Measurements from ENCODE around the gene SCO1.

The SCO1 gene

GRCh38 chr17:10697092-10698081 lies at the start of gene SCO1, which contains the start of gene ADPRM:
Gene SCO1, minus strand, starts transcription at chr17:10697533. Its CDS starts 26 bp downstream, at chr17:10697507.
Gene ADPRM, plus strand, starts transcription at chr17:10697594. Its CDS starts 7,333 bp downstream, at chr17:10704927.
- H3K36me3 ChIP-seq (ENCODE audit: insufficient read depth, low read length) = peaks cover 30% of the 10 kb centered on the region
- peaks cover 96% of the 10 kb centered on the region for H3K79me2 ChIP-seq (ENCODE audit: insufficient read depth, low read length)
- H3K27me3 ChIP-seq (ENCODE audit: insufficient read depth, low read length, poor library complexity) = no peaks in the 10 kb centered on the region

GRCh38 chr17:10745231-10745630 lies 47.9 kb upstream of the SCO1 start:
- no peak for DNase-seq
- Histone ChIP-seq H3K9me3 (ENCODE audit: insufficient read depth, low read length, severe bottlenecking) (no peaks in the 10 kb centered on the region), H3K36me3 (ENCODE audit: insufficient read depth, low read length) (no peaks in the 10 kb centered on the region), H3K27ac (ENCODE audit: low read length) (no peak overlapping the region), H4K20me1 (ENCODE audit: insufficient read depth, low read length) (peaks cover 3% of the 10 kb centered on the region; the same call in 1 of the 2 replicates), H3K79me2 (ENCODE audit: insufficient read depth, low read length) (no peaks in the 10 kb centered on the region), H3K9ac (ENCODE audit: low read depth, low read length) (no peak overlapping the region), H3K4me2 (ENCODE audit: insufficient read depth, low read length) (no peak overlapping the region), H3K27me3 (ENCODE audit: insufficient read depth, low read length, poor library complexity) (peaks cover 23% of the 10 kb centered on the region), H2AFZ (ENCODE audit: low read depth, low read length) (no peak overlapping the region), H3K4me3 (ENCODE audit: low read depth in 1 of 2, low read length in 2 of 2) (no peak overlapping the region), H3K4me1 (ENCODE audit: insufficient read depth, low read length) (no peaks in the 10 kb centered on the region)
- TF ChIP-seq CTCF (IDR thresholded peaks at IDR 0.05; ENCODE audit: borderline replicate concordance, extremely low read depth, low read length, poor library complexity, severe bottlenecking) (no peak), EZH2 (IDR thresholded peaks at IDR 0.05; ENCODE audit: borderline replicate concordance, low read depth, low read length, severe bottlenecking) (no peak)
- ATAC-seq (ENCODE audit: insufficient read depth, low read depth) = no peak

More at GRCh38 chr17:10697092-10698081, at the start of gene SCO1, which contains the start of gene ADPRM:
- Histone ChIP-seq H2AFZ (ENCODE audit: low read depth, low read length) (peak within 1 kb of the TSS; percentile 95), H3K27ac (ENCODE audit: low read length) (peak within 1 kb of the TSS; percentile 85), H3K9me3 (ENCODE audit: insufficient read depth, low read length, severe bottlenecking) (no peaks in the 10 kb centered on the region), H3K9ac (ENCODE audit: low read depth, low read length) (peak within 1 kb of the TSS; percentile 92), H3K4me3 (ENCODE audit: low read depth in 1 of 2, low read length in 2 of 2) (peak within 1 kb of the TSS; percentile 74 to 98), H3K4me2 (ENCODE audit: insufficient read depth, low read length) (peak within 1 kb of the TSS; percentile 74), H4K20me1 (ENCODE audit: insufficient read depth, low read length) (peaks cover 12% of the 10 kb centered on the region; the same call in 1 of the 2 replicates), H3K4me1 (ENCODE audit: insufficient read depth, low read length) (peaks cover 66% of the 10 kb centered on the region)
- TF ChIP-seq CTCF (IDR thresholded peaks at IDR 0.05; ENCODE audit: borderline replicate concordance, extremely low read depth, low read length, poor library complexity, severe bottlenecking) (peak; percentile 66), EZH2 (IDR thresholded peaks at IDR 0.05; ENCODE audit: borderline replicate concordance, low read depth, low read length, severe bottlenecking) (no peak)
- ATAC-seq (ENCODE audit: insufficient read depth, low read depth) (peak; percentile 93), DNase-seq (peak; percentile 91)

DNA sequence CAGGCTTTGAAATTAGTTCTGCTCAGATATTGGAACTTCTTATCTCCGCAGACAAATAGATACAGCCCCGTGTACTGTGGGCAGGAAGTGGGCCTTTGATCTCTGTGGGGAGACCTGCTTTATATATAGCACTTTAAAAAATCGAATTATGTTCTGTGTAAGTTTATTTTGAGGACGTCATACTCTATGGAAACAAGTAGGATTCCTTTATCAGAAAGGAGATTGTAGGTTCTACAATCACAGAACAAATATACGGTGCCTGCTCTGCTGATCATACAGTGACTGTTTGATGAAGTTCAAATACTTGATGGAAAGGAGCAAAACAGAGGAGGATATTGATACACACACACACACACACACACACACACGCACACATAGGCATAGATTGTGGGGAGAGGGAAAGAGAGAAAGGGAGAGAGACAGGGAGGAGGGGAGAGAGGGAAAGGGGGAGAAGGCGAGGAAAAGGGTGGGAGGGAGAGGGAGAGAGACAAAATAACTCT lies 47.2 kb upstream of the SCO1 start:
- Histone ChIP-seq H3K27ac (ENCODE audit: low read length) (no peak overlapping the region), H4K20me1 (ENCODE audit: insufficient read depth, low read length) (peaks cover 3% of the 10 kb centered on the region; the same call in 1 of the 2 replicates), H3K4me1 (ENCODE audit: insufficient read depth, low read length) (no peaks in the 10 kb centered on the region), H3K79me2 (ENCODE audit: insufficient read depth, low read length) (no peaks in the 10 kb centered on the region), H3K36me3 (ENCODE audit: insufficient read depth, low read length) (no peaks in the 10 kb centered on the region), H3K4me2 (ENCODE audit: insufficient read depth, low read length) (no peak overlapping the region), H3K4me3 (ENCODE audit: low read depth in 1 of 2, low read length in 2 of 2) (no peak overlapping the region), H3K9me3 (ENCODE audit: insufficient read depth, low read length, severe bottlenecking) (no peaks in the 10 kb centered on the region), H3K27me3 (ENCODE audit: insufficient read depth, low read length, poor library complexity) (peaks cover 23% of the 10 kb centered on the region), H2AFZ (ENCODE audit: low read depth, low read length) (no peak overlapping the region), H3K9ac (ENCODE audit: low read depth, low read length) (no peak overlapping the region)
- DNase-seq (peak; percentile 7), ATAC-seq (ENCODE audit: insufficient read depth, low read depth) (peak; percentile 56; the same call in 2 of the 3 replicates)
- TF ChIP-seq EZH2 (IDR thresholded peaks at IDR 0.05; ENCODE audit: borderline replicate concordance, low read depth, low read length, severe bottlenecking) (no peak), CTCF (IDR thresholded peaks at IDR 0.05; ENCODE audit: borderline replicate concordance, extremely low read depth, low read length, poor library complexity, severe bottlenecking) (no peak)

All from DND-41 (cell line).